Measurements from ENCODE around the gene ZNF668.
A peak's percentile ranks its signal among the peaks of the same experiment; 100 is the strongest.
"Not testable (repeated sequence)": the region's sequence is repeated elsewhere in the genome, so short reads cannot be mapped to it uniquely, and the experiment has no call there.

ZNF668 gene

GRCh38 chr16:31100876-31101641 is 27.0 kb upstream of the ZNF668 start:
- not testable (repeated sequence) for DNase-seq (ENCODE audit: low spot score)

DNA sequence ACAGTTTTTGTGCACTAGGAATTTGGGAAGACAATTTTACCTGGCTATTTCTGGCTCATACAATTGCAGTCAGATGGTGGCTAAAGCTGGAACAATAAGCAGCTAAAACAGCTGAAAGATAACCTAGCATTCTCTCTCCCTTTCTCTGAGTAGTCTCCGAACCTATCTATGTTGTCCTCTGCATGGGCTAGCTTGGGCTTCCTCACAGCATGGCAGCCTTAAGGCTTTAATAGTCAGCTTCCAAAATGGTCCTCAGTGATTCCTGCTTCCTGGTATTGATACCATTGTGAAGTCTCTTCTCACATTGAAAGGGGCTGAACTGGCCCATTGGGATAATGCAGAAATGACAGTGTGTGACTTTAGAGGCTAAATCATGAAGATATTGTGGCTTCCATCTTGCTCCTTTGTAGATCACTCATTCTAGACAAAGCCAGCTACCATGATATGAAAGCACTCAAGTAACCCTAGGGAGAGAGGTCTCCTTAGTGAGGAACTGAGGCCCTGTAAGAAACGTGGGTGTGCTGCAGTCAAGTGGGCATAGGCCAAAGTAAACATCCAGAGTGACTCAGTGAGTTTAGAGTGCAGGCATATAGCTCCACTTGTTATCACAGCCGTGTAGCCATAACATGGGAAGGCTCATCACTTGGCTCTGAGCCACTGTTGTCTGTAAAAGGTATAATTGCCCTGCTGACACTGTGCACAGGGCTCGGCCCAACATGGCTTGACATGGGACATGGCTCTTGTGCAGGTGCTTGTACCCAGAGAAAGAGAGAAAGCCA is 26.0 kb upstream of the ZNF668 start:
- DNase-seq (ENCODE audit: low spot score), result no peak

DNA sequence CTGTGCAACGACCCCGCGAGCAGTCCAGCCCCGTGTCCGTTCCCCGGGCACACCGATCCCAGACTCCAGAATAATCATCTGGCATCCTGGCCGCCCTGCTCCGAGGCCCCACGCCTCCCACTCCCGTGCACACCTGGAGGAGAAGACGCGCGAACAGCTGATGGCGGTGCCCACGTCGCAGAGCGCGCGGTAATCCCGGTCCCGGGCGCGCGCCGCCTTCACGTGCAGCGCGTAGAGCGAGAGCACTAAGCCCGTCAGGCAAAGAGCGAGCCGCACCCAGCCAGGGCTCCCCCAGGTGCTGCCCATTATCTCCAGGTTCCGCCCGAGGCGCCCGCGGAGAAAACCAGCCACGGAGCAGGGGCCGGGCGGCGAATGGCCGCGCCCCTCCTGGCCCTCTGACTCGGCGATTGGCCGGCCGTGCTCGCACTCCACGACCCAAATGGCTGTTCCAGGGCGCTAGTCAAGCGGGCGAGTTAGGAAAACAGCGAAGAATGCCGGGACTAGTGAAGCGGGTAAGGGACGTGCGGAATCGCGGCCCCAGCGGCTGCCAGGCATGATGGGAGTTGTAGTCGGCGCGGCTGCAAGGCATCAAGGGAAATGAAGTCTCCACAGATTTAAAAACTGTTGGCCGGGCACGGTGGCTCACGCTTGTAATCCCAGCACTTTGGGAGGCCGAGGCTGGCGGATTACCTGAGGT is 20.5 kb upstream of the ZNF668 start, which contains the start of gene VKORC1:
Gene VKORC1, minus strand, starts transcription at position 374 of the 697 bp plus-strand sequence. Its CDS starts 68 bp downstream, at position 306.
- DNase-seq (ENCODE audit: low spot score), result peak; percentile 96

DNA sequence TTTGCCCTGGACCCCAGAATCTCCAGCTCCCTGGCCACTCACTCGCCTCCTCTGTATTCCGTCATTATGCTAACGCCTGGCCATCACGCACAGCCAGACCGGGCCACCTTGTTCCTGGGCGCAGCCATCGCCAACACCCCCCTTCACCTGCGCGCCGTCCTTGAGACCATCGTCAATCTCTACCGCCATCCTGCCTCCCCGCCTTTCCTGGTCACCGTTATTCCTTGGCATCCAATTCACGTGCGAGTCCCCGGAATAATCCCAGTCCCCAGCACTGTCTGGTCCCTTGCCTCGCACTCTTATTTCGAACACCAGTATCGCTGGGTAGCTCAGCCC is 20.0 kb upstream of the ZNF668 start:
- peak; percentile 59 for DNase-seq (ENCODE audit: low spot score)

- DNase-seq (ENCODE audit: low spot score), result peak; percentile 75
Measured at GRCh38 chr16:31093132-31093703, 19.2 kb upstream of the ZNF668 start.

DNA sequence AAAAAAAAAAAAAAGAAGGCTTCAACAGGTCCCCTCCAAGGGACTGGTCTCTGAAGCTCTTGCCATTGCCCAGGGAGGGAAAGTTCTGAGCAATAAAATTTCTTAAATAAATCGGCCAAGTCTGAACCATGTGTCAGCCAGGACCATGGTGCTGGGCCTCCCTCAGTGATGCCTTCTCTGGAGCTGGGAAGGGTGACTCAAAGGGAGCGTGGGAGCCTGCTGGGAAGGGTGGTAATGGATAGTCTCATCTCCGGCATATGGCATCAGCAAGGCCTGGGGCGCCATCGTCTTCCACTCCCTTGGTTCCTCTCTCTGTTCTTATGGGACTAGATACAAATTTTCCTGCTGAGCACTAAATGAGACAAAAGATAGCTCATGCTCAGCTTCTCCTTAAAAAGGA is 18.3 kb upstream of the ZNF668 start:
- DNase-seq (ENCODE audit: low spot score), result no peak

GRCh38 chr16:31090540-31090939 is 16.5 kb upstream of the ZNF668 start:
- no peak for DNase-seq (ENCODE audit: low spot score)

DNA sequence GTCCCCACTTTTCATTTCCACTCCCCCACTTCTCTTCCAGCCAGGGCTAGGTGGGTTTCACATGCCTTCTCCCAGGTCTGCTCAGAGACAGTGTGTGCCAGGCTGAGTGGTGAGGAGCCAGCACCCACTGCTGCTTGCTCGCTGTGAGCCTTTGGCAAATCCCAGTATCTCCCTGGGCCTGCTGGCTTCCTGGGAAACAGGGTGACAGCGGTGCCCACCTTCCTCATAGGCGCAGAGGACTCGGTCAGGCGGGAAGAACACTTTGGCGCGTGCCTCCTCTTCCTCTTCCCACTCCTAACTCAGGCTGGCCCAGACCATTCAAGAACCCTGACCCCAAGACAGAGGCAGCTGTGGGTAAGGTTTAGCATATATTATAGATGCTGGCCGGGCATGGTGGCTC is 15.2 kb upstream of the ZNF668 start:
- no peak for DNase-seq (ENCODE audit: low spot score)

DNA sequence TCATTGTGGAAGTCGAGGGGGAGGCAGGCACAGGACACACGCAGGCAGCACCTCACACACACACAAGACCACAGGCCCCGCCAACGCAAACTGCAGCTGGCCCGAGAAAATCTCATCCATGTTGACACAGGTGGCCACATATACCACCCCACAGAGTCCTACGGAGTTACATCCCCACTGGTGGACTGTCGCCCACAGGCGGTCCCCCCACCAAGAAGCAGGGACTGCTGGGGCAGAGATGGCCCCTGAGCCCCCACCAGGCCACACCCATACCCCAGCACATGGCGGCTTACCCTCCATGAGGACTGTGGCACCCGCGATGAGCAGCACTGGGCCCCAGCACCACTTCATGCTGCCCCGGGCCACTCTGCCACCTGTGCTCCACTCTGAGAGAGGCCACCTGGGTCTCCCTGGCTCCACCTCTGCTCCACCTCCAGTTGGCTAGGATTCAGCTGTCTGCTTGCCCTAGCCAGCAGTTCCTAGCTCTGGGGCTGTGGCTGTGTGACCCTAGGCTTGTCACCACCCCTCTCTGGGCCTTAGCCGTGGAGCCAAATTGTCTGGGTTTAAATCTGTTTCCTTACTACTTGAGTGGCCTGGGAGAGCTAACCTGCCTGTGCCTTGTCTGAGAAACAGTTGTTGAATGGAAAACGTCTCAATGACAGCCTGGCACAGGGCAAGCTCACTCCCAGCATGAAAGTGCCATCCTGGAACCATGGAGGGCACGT is 14.6 kb upstream of the ZNF668 start, which contains the start of gene PRSS53:
Gene PRSS53, minus strand, starts transcription at position 485 of the 725 bp plus-strand sequence. Its CDS starts 134 bp downstream, at position 351.
- DNase-seq (ENCODE audit: low spot score), result no peak

DNA sequence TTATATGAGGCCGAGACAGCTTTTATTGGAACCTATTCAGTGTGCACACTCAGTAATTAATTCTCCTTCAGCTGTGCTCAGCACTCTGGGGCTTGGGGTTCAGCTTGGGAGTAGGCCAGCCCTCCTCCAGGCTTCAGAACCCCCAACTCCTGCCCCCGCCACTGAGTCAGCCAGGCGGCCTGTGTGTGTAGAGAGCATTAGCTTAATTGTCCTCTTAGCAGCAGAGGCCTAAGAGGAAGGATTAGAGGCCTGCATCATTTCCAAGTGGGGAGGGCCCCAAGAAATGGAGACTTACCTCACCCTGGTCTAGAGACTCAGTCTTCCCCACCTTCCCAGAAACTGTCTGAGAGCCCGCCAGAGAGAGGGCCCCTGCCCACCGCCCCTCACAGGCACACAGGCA is 13.9 kb upstream of the ZNF668 start:
- DNase-seq (ENCODE audit: low spot score), result no peak

DNA sequence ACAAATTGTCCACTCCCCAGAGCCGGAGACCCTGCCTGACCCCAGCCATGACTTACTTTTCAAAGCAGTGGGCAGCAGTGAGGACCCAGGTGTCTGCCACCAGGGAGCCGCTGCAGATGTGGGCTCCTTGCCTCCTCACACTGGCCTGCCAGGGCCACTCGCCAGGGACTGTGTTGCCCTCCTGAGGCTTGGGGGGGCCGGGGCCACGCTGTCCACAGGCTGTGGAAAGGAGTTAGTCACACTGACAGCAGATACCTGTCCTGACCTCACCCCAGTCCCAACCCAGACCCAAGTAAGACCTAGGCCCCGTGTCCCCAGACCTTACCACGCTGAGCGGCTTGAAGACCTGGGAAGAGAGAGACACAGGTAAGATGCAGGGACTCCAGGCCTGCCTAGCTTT is 13.4 kb upstream of the ZNF668 start:
- DNase-seq (ENCODE audit: low spot score), result no peak

- DNase-seq (ENCODE audit: low spot score), result no peak
Measured at GRCh38 chr16:31086629-31086906, 12.5 kb upstream of the ZNF668 start.

DNA sequence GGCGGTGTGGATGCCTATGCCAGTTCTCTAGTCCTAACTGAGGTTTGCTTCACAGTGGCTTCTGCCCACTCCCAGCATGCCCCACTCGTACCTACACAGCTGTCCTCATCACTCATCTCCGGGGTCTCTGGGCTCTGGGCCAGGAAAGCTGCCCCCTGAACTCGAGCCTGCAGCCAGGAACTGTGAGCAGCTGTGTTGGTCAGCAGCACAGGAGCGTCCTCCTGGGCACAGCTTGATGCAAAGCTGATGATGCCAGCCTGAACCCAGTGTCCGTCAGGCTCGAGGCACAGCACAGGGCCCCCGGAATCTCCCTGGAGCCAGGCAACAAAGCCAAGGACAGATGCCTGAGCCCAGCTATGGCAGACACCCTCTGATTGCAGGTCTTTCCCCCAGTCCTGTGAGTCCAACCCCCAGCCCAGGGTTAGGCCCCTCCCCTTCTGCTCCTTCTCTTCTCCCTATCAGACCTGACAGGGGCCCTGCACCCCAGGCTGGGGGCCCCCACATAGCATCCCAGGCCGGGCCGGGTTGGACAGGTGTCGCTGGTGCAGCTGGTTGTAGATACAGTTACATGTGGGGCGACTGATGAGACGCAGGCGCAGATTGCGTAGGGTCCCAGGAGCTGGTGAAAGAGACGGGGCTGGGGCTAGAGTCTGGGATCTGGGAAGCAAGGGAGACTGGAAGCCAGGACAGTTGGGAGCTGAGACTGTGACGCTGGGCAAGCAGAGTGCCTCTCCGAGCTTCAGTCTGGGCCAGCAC is 12.0 kb upstream of the ZNF668 start:
- no peak for DNase-seq (ENCODE audit: low spot score)

GRCh38 chr16:31085411-31085810 is 11.4 kb upstream of the ZNF668 start:
- no peak for DNase-seq (ENCODE audit: low spot score)

DNA sequence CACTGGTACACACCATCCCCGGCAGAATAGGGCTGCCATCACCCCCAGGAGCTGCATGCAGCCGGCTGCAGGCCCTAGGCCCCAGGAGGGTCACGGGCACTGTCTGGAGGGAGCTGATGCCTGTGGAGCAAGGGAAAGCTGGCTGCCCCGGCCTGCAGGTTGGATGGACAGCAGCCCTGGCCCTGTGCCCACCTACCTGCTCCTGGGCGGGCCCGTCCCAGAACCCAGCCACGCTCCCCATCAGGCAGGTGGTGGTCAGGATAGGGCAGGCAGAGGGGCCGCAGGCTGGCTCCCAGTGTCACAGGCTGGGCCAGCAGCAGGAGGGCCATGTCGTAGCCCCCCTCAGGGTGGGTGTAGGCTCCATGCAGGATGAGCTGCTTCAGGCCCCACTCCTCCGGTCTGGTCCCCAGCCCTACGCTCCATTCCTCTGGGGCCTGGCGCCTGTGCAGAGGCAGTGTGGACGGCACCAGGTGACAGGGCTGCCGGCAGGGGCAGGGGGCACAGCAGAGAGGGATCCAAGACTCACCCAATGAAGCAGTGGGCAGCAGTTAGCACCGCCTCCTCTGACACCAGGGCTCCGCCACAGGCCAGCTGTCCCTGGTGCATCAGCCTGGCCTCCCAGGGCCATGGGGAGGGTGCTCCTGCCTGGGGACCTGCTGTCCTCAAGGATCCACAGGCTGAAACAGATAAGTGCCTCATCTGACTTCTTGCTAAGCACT is 10.7 kb upstream of the ZNF668 start:
- DNase-seq (ENCODE audit: low spot score), result no peak

DNA sequence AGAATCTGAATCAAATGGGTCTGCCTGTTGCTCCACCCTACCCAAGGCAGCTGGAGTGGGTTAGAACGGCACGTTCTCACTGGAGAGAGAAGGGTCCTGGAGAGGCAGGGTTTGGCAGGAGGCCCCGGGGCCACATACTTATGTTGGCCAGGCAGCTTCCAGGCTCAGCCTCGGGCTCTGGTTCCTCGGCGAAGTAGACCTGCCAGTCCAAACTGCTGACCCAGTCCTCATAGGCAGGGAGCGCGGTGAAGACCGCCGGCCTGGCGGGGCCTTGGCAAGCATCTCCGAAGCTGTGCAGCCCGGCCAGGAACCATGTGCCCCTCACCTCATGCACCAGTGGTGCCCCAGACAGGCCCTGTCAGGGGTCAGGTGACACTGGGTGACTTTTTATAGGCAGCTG is 9.9 kb upstream of the ZNF668 start:
- no peak for DNase-seq (ENCODE audit: low spot score)

GRCh38 chr16:31083556-31083955 is 9.5 kb upstream of the ZNF668 start:
- DNase-seq (ENCODE audit: low spot score), result no peak

GRCh38 chr16:31083081-31083480 is 9.0 kb upstream of the ZNF668 start:
- no peak for DNase-seq (ENCODE audit: low spot score)

DNA sequence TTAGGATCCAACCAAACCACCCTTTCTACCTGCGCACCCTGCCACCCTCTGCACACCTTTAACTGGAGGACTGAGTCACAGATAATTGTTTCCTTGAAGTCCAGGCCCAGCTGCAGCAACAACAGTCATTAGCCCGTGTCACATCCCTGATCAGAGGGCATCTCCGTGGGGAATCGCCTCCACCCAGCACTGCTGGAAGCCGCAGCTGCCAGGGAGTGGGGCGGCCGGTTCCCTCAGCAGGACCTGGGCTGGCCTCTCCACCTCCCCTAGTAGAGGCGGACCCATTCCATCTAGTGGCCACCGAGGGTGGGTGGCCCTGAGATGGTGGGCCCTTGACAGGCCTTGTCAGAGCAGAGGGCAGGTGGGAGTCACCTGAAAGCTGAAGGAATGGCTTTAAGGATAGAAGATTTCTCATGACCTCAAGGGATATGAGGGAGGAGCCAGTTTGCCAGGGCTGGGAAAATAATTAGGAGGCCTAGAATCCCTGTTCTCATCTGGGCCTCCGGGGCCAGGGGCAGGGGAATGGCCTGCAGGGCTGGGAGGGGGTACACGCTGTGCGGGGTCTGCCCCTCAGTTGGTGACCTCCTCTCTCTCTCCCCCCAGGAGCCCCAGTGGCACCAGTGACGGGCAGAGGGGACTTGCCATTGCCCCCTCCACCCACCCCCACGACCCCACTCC is 8.5 kb upstream of the ZNF668 start:
- DNase-seq (ENCODE audit: low spot score), result no peak
